GM10847 (cell line): ENCODE measurements around the gene BUB1B.

Source experiments
- POLR2A ChIP-seq: IDR thresholded peaks from 2 replicates; pipeline ENCODE4 v1.6.1; 2011; ENCODE audit not compliant: insufficient read length; ENCODE audit errors: extremely low read depth

BUB1B gene

GRCh38 chr15:40137303-40138200 lies 23.3 kb upstream of the BUB1B start:
- TF ChIP-seq POLR2A: no peak

- TF ChIP-seq POLR2A: no peak
These were observed 18.4 kb upstream of the BUB1B start for GRCh38 chr15:40142428-40142827.

- TF ChIP-seq POLR2A: no peak
These were observed 14.8 kb upstream of the BUB1B start for GRCh38 chr15:40146037-40146436.

DNA sequence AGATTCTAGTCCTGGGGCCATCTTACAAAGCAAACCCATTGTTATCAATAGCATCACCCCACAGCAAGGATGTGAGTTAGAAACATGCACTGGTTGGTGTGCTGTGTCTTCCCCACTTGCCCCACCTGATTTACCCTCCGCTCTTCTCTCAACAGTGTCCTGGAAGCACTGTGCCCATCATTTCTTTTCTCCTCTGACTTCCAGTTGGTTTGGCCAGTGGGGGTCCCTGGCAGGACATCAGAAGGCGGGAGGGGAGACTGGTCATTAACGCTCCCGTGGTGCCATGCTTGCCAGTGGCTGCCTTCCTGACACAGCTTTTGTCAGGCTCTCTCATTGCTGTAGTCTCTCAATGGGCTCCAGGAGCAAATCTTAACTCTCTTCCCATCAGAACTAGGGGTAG lies 11.5 kb upstream of the BUB1B start:
- no peak for TF ChIP-seq POLR2A

GRCh38 chr15:40150163-40150925 lies 10.5 kb upstream of the BUB1B start:
- no peak for TF ChIP-seq POLR2A

- no peak for TF ChIP-seq POLR2A
These were observed 9.4 kb upstream of the BUB1B start for GRCh38 chr15:40151499-40151898.

GRCh38 chr15:40151991-40152390 lies 8.9 kb upstream of the BUB1B start:
- no peak for TF ChIP-seq POLR2A

DNA sequence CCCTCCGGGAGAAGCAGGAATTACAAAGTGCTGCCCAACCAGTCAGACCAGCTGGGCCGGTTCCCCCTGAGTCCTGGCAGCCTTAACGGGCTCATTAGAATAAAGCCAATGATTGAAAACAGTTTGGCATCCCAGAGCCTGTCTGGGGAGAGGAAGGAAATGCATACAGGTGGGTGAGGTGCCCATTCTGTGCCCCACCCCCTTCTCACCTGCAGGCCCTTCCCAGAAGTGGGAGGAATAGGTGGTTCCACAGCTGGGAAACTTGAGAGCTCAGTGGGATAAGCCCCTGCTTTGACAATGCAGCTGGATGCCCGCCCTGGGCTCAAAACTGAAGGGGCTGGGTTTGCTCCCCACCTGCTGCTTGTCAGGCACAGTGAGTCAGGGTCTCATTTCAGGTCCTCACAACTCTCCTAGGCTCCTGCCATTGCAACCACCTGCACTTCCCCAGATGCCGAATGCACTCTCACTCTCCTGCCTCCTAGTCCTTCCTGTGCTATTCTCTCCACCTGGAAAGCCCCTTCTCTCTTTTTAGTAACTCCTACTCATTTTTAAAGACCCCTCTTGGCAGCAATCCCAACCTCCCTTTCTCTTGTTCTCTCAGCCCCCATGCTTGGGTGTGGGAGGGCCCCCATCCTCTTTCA lies 5.5 kb upstream of the BUB1B start:
- no peak for TF ChIP-seq POLR2A

DNA sequence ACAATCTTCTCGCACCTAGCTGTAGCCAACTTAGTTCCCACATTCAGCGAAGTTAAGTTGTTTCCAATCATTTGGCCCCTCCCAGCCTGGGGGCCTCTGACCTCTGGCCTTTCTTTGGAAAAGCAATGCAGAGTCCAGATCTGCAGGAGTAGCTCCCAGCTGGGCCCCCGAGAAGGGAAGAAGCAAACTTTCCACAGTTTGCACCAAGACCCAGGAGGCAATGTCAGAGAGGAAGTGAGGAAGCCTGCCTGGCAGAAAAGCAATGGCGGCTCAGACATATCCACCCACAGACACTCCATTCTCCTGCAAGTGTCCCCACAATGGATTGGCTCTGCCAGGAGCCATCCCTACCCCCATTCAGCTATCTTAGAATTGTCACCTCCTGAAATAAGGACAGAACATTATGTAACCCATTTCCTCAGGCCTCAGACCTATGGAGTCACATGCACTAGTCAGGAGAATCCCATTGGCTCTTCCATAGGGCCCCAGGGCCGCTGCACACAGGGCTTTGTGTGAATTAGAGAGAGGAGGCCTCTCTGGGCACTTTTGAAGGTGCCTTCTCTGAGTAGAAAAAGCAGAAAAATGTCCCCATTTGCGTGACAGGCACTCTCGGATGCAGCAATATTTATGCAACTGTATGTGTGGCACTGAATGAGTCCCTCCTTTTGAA lies 3.0 kb upstream of the BUB1B start:
- TF ChIP-seq POLR2A: no peak

- no peak for TF ChIP-seq POLR2A
These were observed 848 bp upstream of the BUB1B start for GRCh38 chr15:40160021-40160420.

DNA sequence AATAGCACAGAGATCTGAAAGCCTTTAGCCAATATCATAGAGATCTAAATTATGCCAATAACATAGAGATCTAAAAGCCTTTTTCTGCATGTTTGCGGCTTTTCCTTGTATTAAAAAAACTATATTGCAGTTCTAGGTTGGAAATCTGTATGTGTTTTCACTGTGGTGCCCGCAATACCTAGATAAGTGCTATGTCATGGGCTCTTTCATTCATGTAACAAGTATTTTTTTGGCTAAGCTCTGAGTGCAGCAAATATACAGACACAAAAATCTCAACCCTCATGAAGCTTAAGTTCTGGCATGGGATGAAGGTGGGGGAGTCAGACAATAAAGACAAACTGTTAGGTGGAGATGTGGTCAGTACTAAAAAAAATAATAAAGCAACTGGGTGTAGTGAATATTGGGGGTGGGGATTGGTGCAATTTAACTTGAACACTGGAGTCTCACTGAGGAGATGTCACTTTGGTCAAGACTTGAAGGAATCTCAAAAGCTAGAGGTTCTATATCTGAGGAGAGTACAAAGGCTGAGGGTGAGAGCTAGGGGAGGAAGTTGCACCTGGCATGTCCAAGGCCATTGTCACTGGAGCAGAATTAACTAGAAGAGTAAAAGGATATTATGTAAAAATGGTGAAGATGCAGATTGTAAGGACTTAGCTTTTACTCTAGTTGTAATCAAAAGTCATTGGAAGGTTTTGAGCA lies 973 bp downstream of the BUB1B start:
- TF ChIP-seq POLR2A: no peak

GRCh38 chr15:40162552-40162951 lies 1.7 kb downstream of the BUB1B start:
- TF ChIP-seq POLR2A: no peak

DNA sequence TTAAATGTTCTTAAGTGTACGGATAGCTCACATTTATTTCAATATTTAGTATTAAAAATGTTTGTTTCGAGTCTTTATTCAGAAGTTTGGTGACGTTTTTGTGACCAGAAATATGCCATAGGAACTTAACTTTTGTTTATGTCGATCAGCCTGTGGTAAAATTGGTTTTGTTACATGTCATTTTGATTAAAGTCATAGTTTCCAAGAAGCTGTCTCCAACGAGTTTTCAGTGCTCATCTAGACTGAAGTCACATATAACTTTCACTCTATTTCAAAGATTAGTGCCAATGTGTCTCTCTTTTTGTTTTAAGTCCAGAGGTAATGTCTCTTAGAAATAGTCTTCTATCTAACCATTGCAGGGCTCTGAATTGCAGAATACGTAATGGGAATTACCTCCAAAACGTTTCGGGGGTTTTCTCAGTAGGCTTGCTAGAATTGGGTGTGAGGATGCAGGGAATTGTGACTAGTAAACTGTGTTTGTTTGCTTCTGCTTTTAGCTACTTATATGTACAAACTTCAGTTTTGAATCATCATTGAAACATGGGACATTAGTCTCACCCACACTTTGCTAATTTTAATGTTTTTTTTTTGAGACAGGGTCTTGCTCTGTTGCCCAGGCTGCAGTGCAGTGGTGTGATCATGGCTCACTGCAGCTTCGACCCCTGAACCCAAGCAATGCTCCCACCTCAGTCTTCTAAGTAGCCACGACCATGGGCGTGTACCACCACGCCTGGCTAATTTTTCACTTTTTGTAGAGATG lies 3.0 kb downstream of the BUB1B start:
- no peak for TF ChIP-seq POLR2A

DNA sequence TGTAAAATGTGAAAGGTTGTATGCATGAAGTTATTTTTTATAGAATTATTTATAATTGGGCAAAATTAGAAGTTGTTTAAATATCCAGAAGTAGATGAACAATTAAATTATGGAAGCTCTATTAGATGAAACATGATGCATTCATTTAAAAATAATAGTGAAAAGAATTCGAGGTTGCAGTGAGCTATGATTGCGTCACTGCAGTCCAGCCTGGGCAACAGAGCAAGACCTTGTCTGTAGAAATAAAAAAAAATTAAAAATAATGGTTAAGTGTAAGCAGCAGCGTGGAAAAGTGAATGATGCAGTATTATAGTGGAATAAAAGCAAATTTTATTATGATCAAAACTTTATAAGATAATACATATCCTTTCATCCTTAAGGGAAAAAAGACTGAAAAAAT lies 14.3 kb downstream of the BUB1B start:
- TF ChIP-seq POLR2A: no peak

- no peak for TF ChIP-seq POLR2A
These were observed 21.6 kb downstream of the BUB1B start for GRCh38 chr15:40182358-40183029.
